Measurements from ENCODE around the gene MLXIP. TPM values are rescaled to one million over a fixed set of nuclear protein-coding genes. Genes with fewer than 3 reads are reported as not detected.

Gene MLXIP
- total and polyA plus RNA-seq, 9 of the 15 experiments (the other 6 are each of a cell fraction or from before 2014, with no cell fraction given), result 2.2 to 66.3 (median 18.1) TPM

- TF ChIP-seq ETV6 (IDR thresholded peaks at IDR 0.05; ENCODE audit: borderline replicate concordance in 1 of 2, low read depth in 2 of 2, low read length in 1 of 2) (no peak), ETV6 (CRISPR knock-in tag; IDR thresholded peaks at IDR 0.05; ENCODE audit: borderline replicate concordance) (no peak), ETV5 (CRISPR knock-in tag; IDR thresholded peaks at IDR 0.05; ENCODE audit: low read depth) (no peak), ZNF79 (CRISPR knock-in tag; IDR thresholded peaks at IDR 0.05; ENCODE audit: low read depth) (no peak), HCFC1 (IDR thresholded peaks at IDR 0.05; ENCODE audit: low read depth, low read length) (no peak), KAT2B (IDR thresholded peaks at IDR 0.05; ENCODE audit: low read depth, low read length) (no peak), ARHGAP35 (IDR thresholded peaks at IDR 0.05; ENCODE audit: partially characterized antibody) (no peak), DDX20 (tag; IDR thresholded peaks at IDR 0.05; ENCODE audit: low read depth) (no peak), ARID4B (CRISPR knock-in tag; IDR thresholded peaks at IDR 0.05) (peak; percentile 73; the same call in 1 of the 2 replicates), ZBTB34 (CRISPR knock-in tag; IDR thresholded peaks at IDR 0.05) (no peak), CBX1 (IDR thresholded peaks at IDR 0.05; ENCODE audit: low read depth) (peak; percentile 29), POLR2A (conservative IDR thresholded peaks at IDR 0.05) (peak; percentile 42; the same call in 1 of the 2 replicates), ARID3A (IDR thresholded peaks at IDR 0.05; ENCODE audit: borderline replicate concordance, low read depth, low read length) (no peak), NRF1 (conservative IDR thresholded peaks at IDR 0.05 in 1 of 2, IDR thresholded peaks at IDR 0.05 in 1 of 2) (no peak), ATF2 (CRISPR knock-in tag; IDR thresholded peaks at IDR 0.05) (no peak), PHB2 (IDR thresholded peaks at IDR 0.05; ENCODE audit: low read depth) (0 out of 2 replicates have a peak, but pooled peaks have one; percentile 11)
Measured at GRCh38 chr12:122093098-122093883, 14.7 kb downstream of the MLXIP start (continued).

All from K562 (cell line).